ENCODE results near the gene FAM50A.

FAM50A gene

DNA sequence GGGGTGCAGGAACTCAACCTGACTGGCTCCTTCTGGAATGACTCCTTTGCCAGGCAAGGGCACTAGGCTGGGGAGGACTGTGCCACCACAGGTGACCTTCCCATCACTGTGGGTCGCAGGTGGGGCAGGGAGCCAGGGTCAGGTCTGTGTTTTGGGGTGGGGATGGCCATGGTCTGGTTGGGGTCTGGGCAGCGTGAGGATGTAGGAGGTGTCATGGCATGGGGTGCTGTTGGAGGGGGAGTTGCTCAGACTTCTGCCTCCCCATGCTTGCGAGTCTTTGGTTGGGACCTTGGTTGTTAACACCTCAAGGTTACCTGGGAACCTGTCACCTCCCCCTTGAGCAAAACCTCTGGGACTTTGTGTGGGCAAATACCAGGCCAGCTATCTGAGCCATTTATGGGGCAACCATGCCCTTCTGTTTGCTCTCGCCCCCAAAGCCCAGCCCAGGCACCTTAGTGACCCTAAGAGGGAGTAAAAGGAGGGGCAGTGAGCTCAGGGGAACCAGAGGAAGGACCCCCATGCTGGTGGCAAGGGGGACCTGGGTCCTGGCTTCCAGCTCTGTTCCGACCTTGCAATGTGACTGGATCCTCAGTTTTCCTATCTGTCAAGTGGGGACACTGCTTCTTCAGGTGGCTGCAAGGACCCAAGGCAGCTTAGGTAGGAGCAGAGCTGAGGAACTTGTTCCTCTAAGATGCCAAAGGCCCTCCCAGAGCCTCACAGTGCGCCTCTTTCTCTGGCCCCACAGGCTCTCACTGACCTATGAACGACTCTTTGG, 9.4 kb upstream of the FAM50A start:
- no peak overlapping the region for H3K4me2 ChIP-seq (ENCODE audit: low read length)
- no peaks in the 10 kb centered on the region for H3K27me3 ChIP-seq (ENCODE audit: insufficient read depth, low read length)
- WGBS (ENCODE audit: extremely low coverage, insufficient coverage, insufficient read length), result no CpG with 5 or more reads among the region's 7 CpGs
- H3K4me1 ChIP-seq (ENCODE audit: control insufficient read depth in 1 of 2, insufficient read depth in 2 of 2, low read length in 2 of 2), result peaks cover 20 to 21% of the 10 kb centered on the region in 2 experiments
- no peak overlapping the region for H4K8ac ChIP-seq (ENCODE audit: low read depth, low read length)
- H3K36me3 ChIP-seq (ENCODE audit: control insufficient read depth in 1 of 2, insufficient read depth in 2 of 2, low read length in 2 of 2), result peaks cover 56 to 57% of the 10 kb centered on the region in 2 experiments
- peaks cover 16% of the 10 kb centered on the region for H3K79me2 ChIP-seq (ENCODE audit: control insufficient read depth, insufficient read depth, low read length, poor library complexity)
- no peaks in the 10 kb centered on the region for H3K9me3 ChIP-seq (ENCODE audit: insufficient read depth, low read depth, low read length)
- H2BK120ac ChIP-seq (ENCODE audit: insufficient read depth, low read length, poor library complexity), result no peak overlapping the region
- no peak overlapping the region for H2AFZ ChIP-seq (ENCODE audit: insufficient read depth, low read length, poor library complexity)
- no peak overlapping the region for H3K27ac ChIP-seq (ENCODE audit: low read depth, low read length)
- no peak for DNase-seq
- H2BK5ac ChIP-seq (ENCODE audit: low read depth, low read length, poor library complexity), result no peak overlapping the region
- no peak overlapping the region for H2BK12ac ChIP-seq (ENCODE audit: low read length)
- no peak overlapping the region for H3K18ac ChIP-seq (ENCODE audit: low read length)
- no peak overlapping the region for H2AK5ac ChIP-seq (ENCODE audit: low read length)
- H4K12ac ChIP-seq (ENCODE audit: low read depth, low read length), result no peak overlapping the region
- H3K4ac ChIP-seq (ENCODE audit: low read depth, low read length), result no peak overlapping the region
- H3K23ac ChIP-seq (ENCODE audit: low read length), result no peak overlapping the region
- H3K9ac ChIP-seq (ENCODE audit: low read length), result no peak overlapping the region
- no peak overlapping the region for H3K4me3 ChIP-seq (ENCODE audit: low read depth, low read length)
- H3K79me1 ChIP-seq (ENCODE audit: low read length), result peaks cover 10% of the 10 kb centered on the region
- H4K91ac ChIP-seq (ENCODE audit: low read depth, low read length), result no peak overlapping the region
- H3K14ac ChIP-seq (ENCODE audit: low read length), result no peak overlapping the region

DNA sequence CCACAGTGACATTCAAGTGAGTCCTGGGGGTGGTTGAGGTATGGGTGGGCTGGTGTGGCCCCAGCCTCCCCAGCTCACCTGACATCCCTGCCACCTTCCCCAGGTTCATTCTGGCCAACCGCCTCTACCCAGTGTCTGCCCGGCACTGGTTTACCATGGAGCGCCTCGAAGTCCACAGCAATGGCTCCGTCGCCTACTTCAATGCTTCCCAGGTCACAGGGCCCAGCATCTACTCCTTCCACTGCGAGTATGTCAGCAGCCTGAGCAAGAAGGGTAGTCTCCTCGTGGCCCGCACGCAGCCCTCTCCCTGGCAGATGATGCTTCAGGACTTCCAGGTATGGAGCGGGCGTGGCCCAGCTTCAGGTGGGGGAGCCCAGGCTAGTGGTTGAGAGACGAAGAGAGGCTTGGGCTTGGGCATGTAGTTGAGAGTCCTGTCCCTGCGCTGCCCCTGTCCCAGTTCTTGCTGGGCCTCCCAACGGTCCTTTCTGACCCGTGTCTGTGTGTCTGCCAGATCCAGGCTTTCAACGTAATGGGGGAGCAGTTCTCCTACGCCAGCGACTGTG, 8.7 kb upstream of the FAM50A start:
- no peak overlapping the region for H2AFZ ChIP-seq (ENCODE audit: insufficient read depth, low read length, poor library complexity)
- no peak overlapping the region for H3K9ac ChIP-seq (ENCODE audit: low read length)

DNA sequence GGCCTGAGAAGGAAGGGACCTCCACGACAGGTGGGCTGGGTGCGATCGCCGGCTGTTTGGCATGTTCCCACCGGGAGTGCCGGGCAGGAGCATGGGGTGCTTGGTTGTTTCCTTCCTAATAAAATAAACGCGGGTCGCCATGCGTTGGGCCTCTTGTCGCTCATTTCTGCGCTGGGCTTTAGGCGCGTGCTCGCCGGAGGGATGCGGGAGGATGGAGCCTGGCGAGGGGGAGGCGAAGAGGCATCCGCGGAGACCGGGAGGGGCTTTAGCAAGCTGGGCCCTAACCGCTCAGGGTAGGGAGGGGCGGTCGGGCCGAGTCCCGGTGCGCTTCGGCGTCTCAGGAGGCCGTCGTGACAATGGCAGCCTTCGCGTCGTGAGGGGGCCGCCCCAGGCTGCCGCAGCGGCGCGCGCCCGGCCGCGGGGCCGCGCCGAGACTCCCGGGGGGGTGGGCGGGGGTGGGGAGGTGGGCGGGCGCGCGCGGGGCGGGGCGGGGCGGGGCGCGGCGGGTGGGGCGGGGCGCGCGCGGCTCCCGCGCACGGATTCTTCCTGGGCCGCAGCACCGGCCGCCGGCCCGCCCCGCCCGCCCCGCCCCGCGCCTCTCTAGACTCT, 7.5 kb upstream of the FAM50A start:
- H3K14ac ChIP-seq (ENCODE audit: low read length), result peak overlapping the region; percentile 88
- H3K9me3 ChIP-seq (ENCODE audit: insufficient read depth, low read depth, low read length), result no peaks in the 10 kb centered on the region
- H3K27ac ChIP-seq (ENCODE audit: low read depth, low read length), result peak overlapping the region; percentile 84
- peak overlapping the region; percentile 97 for H4K91ac ChIP-seq (ENCODE audit: low read depth, low read length)
- H2BK120ac ChIP-seq (ENCODE audit: insufficient read depth, low read length, poor library complexity), result peak overlapping the region; percentile 88
- H2BK5ac ChIP-seq (ENCODE audit: low read depth, low read length, poor library complexity), result peak overlapping the region; percentile 93
- H3K36me3 ChIP-seq (ENCODE audit: control insufficient read depth in 1 of 2, insufficient read depth in 2 of 2, low read length in 2 of 2), result peaks cover 71 to 73% of the 10 kb centered on the region in 2 experiments
- H3K23ac ChIP-seq (ENCODE audit: low read length), result no peak overlapping the region
- peaks cover 10% of the 10 kb centered on the region in 2 experiments for H3K4me1 ChIP-seq (ENCODE audit: control insufficient read depth in 1 of 2, insufficient read depth in 2 of 2, low read length in 2 of 2)
- no peaks in the 10 kb centered on the region for H3K27me3 ChIP-seq (ENCODE audit: insufficient read depth, low read length)
- peak in 1 of 2 donors; percentile 34 for DNase-seq
- H2AK5ac ChIP-seq (ENCODE audit: low read length), result peak overlapping the region; percentile 18
- peak overlapping the region; percentile 17 for H3K4ac ChIP-seq (ENCODE audit: low read depth, low read length)
- H2BK12ac ChIP-seq (ENCODE audit: low read length), result no peak overlapping the region
- peak overlapping the region; percentile 64 for H4K12ac ChIP-seq (ENCODE audit: low read depth, low read length)
- H2AFZ ChIP-seq (ENCODE audit: insufficient read depth, low read length, poor library complexity), result no peak overlapping the region
- WGBS (ENCODE audit: extremely low coverage, insufficient coverage, insufficient read length), result no CpG with 5 or more reads among the region's 78 CpGs
- peaks cover 16% of the 10 kb centered on the region for H3K79me2 ChIP-seq (ENCODE audit: control insufficient read depth, insufficient read depth, low read length, poor library complexity)
- peaks cover 10% of the 10 kb centered on the region for H3K79me1 ChIP-seq (ENCODE audit: low read length)
- H3K9ac ChIP-seq (ENCODE audit: low read length), result peak overlapping the region; percentile 92
- peak overlapping the region; percentile 71 for H3K4me2 ChIP-seq (ENCODE audit: low read length)
- peak overlapping the region; percentile 29 for H3K18ac ChIP-seq (ENCODE audit: low read length)
- H4K8ac ChIP-seq (ENCODE audit: low read depth, low read length), result peak overlapping the region; percentile 54
- H3K4me3 ChIP-seq (ENCODE audit: low read depth, low read length), result peak overlapping the region; percentile 94

More for the DNA sequence above, 8.7 kb upstream of the FAM50A start:
- Histone ChIP-seq H2BK5ac (ENCODE audit: low read depth, low read length, poor library complexity) (no peak overlapping the region), H3K14ac (ENCODE audit: low read length) (no peak overlapping the region), H4K91ac (ENCODE audit: low read depth, low read length) (no peak overlapping the region), H3K27ac (ENCODE audit: low read depth, low read length) (no peak overlapping the region), H3K79me1 (ENCODE audit: low read length) (peaks cover 10% of the 10 kb centered on the region), H3K4me3 (ENCODE audit: low read depth, low read length) (no peak overlapping the region), H3K23ac (ENCODE audit: low read length) (no peak overlapping the region), H2AK5ac (ENCODE audit: low read length) (no peak overlapping the region), H2BK120ac (ENCODE audit: insufficient read depth, low read length, poor library complexity) (no peak overlapping the region), H3K9me3 (ENCODE audit: insufficient read depth, low read depth, low read length) (no peaks in the 10 kb centered on the region), H3K36me3 (ENCODE audit: control insufficient read depth in 1 of 2, insufficient read depth in 2 of 2, low read length in 2 of 2) (peaks cover 63% of the 10 kb centered on the region in 2 experiments), H3K4ac (ENCODE audit: low read depth, low read length) (no peak overlapping the region), H3K79me2 (ENCODE audit: control insufficient read depth, insufficient read depth, low read length, poor library complexity) (peaks cover 16% of the 10 kb centered on the region), H3K4me2 (ENCODE audit: low read length) (no peak overlapping the region), H4K12ac (ENCODE audit: low read depth, low read length) (no peak overlapping the region), H3K4me1 (ENCODE audit: control insufficient read depth in 1 of 2, insufficient read depth in 2 of 2, low read length in 2 of 2) (peaks cover 18 to 19% of the 10 kb centered on the region in 2 experiments), H3K27me3 (ENCODE audit: insufficient read depth, low read length) (no peaks in the 10 kb centered on the region), H2BK12ac (ENCODE audit: low read length) (no peak overlapping the region), H4K8ac (ENCODE audit: low read depth, low read length) (no peak overlapping the region), H3K18ac (ENCODE audit: low read length) (no peak overlapping the region)
- no CpG with 5 or more reads among the region's 19 CpGs for WGBS (ENCODE audit: extremely low coverage, insufficient coverage, insufficient read length)
- no peak for DNase-seq

DNA sequence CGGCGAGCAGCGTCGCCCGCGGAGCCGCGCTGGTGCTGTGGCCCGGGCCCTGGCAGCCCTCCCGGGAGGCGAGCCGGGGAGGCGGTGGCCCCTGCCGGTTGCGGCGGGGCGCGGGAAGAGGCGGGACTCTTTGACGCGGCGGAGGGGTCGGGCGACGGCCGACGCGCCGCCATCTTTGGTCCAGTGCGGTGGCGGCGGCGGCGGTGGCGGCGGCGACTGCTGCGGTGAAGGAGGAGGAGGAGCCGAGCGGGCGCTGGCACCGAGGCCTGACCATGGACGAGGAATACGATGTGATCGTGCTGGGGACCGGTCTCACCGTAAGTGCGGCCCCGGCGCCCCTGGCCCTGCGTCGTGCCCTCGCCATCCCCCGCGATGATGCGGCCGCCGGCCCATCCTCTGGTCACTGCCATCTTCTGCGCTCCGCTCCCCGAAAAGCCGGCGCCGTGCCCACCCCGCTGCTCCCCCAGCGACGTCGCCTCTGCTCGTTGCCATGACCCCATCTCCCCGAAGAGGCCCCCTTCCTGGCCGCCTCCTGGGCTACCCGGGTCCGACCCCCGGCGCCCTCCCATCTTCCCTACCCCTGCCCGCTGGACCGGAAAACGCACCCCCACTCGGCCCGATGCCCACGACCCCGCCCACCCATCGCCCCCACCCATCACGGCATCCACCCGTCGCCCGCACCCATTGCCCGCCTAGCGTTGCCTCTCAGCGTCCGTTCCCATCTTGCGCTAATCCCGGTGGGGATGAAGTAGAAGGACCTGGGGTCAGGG, 6.8 kb upstream of the FAM50A start, which contains the start of gene GDI1:
GDI1 (plus strand) TSS at position 172 of the 770 bp plus-strand sequence; CDS start at position 273, 101 bp downstream.
- Histone ChIP-seq H2AFZ (ENCODE audit: insufficient read depth, low read length, poor library complexity) (peak within 1 kb of the TSS; percentile 52), H3K4me2 (ENCODE audit: low read length) (peak within 1 kb of the TSS; percentile 88), H3K27ac (ENCODE audit: low read depth, low read length) (peak within 1 kb of the TSS; percentile 84), H2BK12ac (ENCODE audit: low read length) (no peak within 1 kb of the TSS), H4K12ac (ENCODE audit: low read depth, low read length) (peak within 1 kb of the TSS; percentile 64), H3K18ac (ENCODE audit: low read length) (peak within 1 kb of the TSS; percentile 45), H3K4me1 (ENCODE audit: control insufficient read depth in 1 of 2, insufficient read depth in 2 of 2, low read length in 2 of 2) (peaks cover 10% of the 10 kb centered on the region in 2 experiments), H3K9ac (ENCODE audit: low read length) (peak within 1 kb of the TSS; percentile 92), H2BK5ac (ENCODE audit: low read depth, low read length, poor library complexity) (peak within 1 kb of the TSS; percentile 93), H3K23ac (ENCODE audit: low read length) (no peak within 1 kb of the TSS), H2BK120ac (ENCODE audit: insufficient read depth, low read length, poor library complexity) (peak within 1 kb of the TSS; percentile 88), H3K27me3 (ENCODE audit: insufficient read depth, low read length) (no peaks in the 10 kb centered on the region), H3K4ac (ENCODE audit: low read depth, low read length) (peak within 1 kb of the TSS; percentile 95), H4K91ac (ENCODE audit: low read depth, low read length) (peak within 1 kb of the TSS; percentile 97), H2AK5ac (ENCODE audit: low read length) (peak within 1 kb of the TSS; percentile 88), H3K4me3 (ENCODE audit: low read depth, low read length) (peak within 1 kb of the TSS; percentile 94), H3K79me1 (ENCODE audit: low read length) (peaks cover 10% of the 10 kb centered on the region), H3K36me3 (ENCODE audit: control insufficient read depth in 1 of 2, insufficient read depth in 2 of 2, low read length in 2 of 2) (peaks cover 71 to 73% of the 10 kb centered on the region in 2 experiments), H3K79me2 (ENCODE audit: control insufficient read depth, insufficient read depth, low read length, poor library complexity) (peaks cover 16% of the 10 kb centered on the region), H3K9me3 (ENCODE audit: insufficient read depth, low read depth, low read length) (no peaks in the 10 kb centered on the region), H3K14ac (ENCODE audit: low read length) (peak within 1 kb of the TSS; percentile 88), H4K8ac (ENCODE audit: low read depth, low read length) (peak within 1 kb of the TSS; percentile 72)
- peak in 1 of 2 donors; percentile 50 for DNase-seq
- WGBS (ENCODE audit: extremely low coverage, insufficient coverage, insufficient read length), result no CpG with 5 or more reads among the region's 93 CpGs
